ENCODE results near the gene EIF3L.

The EIF3L gene

DNA sequence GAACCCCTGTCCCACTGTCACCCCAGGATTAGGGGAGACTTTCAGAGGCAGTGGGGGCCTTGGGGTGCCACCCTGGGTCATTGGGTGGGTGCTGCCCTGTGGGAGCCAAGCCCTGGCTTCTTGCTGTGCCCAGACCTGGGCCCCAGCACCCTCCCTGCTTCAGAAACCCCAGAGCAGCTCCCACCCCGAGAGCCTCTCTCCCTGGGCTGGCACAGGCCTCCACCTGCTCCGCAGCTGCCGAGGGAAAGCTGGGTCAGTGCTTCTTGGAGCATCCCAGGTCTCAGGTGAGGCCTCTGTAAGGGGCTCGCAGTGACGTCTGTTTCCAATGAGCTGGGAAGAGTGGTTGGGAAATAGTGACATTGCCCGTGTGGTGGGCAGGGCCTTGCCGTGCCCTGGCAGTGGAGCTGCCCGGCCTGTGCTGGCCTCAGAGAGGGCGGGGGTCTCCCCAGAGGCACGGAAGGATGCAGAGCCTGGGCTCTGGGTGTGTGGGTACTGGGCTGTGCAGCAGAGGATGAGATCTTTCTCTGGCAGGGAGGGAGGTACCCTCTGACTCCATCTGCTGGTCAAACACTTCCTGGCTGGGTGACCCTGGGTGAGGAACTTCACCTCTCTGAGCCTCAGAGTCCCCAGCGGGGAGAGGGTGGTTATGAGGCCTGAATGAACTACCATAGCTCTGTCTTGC is 81.2 kb downstream of the EIF3L start:
- DNase-seq = no peak

DNA sequence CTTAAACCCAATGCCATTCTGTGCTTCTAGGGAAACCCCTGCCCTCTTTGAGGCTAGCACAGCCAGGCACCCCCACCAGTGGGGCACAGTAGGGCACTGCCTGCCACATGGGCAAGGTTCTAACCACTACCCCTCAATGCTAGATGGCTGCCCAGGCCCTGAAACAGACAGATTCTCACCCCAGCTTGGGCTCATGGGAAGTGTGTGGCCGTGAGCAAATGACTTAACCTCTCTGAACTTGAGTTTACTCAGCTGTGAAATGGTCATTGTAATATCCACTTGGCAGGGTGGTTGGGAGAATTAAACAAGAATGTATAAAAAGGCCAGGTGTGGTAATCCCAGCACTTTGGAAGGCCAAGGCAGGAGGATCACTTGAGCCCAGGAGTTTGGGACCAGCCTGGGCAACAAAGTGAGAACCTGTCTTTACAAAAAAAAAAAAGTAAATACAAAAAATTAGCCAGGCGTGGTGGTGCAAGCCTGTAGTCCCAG is 81.8 kb downstream of the EIF3L start:
- DNase-seq = peak; percentile 50

DNA sequence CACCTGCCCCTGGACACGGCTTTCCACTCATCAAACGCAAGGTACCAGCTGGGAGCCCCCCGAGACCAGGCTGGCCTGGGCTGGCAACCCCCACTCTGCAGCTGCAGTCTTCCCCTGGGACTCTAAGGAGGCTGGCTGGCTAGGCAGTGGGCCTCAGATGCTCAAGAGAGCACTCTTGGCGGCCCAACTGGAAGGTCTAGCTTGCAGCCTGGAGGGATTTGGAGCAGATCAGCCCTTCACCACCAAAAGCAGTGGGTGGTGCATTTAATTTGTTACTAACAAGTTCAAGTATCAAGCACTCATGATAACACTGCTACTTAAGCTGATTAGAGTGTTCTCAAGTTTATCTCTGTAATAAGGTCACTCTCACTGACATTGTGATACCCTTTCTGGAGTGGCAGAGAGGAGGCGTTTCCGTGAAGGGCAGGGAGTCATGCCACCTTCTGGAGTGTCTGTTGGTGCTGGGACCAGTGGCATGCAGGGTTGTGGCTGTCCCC is 82.7 kb downstream of the EIF3L start:
- no peak for DNase-seq

DNA sequence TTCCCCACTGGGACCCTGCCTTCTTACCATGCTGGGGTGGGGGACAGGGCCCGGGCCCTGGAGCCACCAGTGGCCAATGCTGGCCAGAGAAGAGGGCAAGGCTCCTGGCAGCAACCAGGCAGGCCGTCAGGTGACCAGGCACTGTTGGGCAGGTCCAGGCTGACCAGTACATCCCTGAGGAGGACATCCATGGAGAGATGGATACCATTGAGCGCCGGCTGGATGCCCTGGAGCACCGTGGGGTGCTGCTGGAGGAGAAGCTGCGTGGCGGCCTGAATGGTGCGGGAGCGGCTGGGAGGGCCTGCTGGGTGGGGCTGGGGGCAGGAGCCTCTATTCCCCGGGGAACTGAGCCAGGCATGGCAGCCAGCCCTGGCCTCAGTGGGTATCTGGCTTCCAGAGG is 83.2 kb downstream of the EIF3L start:
- no peak for DNase-seq

DNA sequence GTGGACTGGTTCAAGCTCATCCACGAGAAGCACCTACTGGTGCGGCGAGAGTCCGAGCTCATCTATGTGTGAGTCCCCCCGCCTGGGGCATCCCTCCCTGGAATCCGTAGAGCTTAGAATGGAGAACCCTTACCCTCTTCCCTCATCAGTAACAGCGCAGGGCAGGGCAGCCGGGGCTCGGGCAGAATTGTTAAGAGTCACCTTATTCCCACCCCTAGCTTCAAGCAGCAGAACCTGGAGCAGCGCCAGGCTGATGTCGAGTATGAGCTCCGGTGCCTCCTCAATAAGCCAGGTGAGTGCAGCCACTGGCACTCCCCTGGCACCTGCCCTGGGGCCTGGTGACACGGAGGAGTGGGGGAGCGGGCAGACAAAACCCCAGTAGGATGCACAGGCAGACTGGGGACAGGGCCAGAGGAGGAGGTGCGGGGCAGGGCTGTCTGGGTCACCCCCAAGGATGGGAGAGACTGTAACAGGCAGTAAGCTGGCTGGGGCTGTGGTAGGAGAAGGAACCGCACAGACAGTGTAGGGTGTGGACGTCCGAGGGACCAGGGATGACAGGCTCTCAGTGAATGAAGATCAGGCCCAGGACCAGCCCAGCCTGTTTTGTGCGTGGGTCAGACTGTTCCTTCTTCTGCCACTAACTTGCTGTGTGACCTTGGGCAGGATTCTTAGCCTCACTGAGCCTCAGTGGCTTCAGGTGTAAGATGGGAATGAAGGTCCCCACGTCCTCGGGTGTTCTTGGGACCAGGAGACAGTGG is 83.8 kb downstream of the EIF3L start:
- DNase-seq = peak; percentile 1

DNA sequence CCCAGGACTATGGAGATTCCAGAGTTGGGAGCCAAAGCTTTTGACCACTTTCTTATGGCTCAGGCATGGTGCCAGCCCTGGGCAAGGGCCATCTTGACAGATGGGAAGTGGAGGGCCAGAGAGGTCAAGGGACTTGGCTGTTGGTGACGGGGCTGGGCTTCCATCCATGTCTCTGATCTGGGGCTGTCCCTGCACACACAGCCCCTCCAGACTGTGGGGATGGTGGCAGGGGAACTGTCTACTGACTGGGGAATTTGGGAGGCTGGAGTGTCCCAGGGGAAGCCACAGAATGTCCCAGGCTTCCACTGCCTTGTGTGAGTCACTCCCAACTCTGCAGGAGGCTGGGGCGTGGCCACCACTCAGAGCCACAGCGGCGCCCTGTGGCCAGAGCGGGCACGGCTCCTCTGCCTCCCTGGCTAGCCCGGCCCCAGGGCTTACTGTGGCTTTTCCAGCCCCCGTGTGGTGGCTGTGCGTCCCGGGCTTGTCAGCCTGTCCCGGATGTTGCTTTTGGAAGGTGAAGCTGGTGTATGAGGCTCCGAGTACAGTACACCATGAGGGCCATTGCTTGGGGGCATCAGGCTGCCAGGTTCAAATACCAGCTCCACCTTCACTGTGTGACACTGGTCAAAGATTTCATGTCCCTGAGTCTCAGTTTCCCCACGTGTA is 84.6 kb downstream of the EIF3L start:
- DNase-seq = peak; percentile 40
